Skeletal muscle satellite cell (primary cell): ENCODE measurements around the gene IL17RA.

Experiments
- H3K27me3 ChIP-seq: 2 replicates; pipeline ENCODE4 v1.7.0; 2013; ENCODE audit warnings: low read length; ENCODE audit not compliant: control insufficient read depth, insufficient read depth
- H3K36me3 ChIP-seq: 2 replicates; pipeline ENCODE4 v1.7.0; 2013; ENCODE audit warnings: mild to moderate bottlenecking, control low read depth, low read length; ENCODE audit not compliant: insufficient read depth
- H3K4me1 ChIP-seq: 2 replicates; pipeline ENCODE4 v1.7.0; 2013; ENCODE audit warnings: low read length; ENCODE audit not compliant: control insufficient read depth, insufficient read depth
- H3K4me2 ChIP-seq: 2 replicates; pipeline ENCODE4 v1.7.0; 2013; ENCODE audit warnings: mild to moderate bottlenecking, low read length
- H3K4me3 ChIP-seq: 2 replicates; pipeline ENCODE4 v1.7.0; 2013; ENCODE audit warnings: low read length
- H3K9ac ChIP-seq: 2 replicates; pipeline ENCODE4 v1.7.0; 2013; ENCODE audit warnings: mild to moderate bottlenecking, low read depth, low read length, moderate library complexity
- H3K9me3 ChIP-seq: replicated peaks from 2 replicates; pipeline ENCODE4 v1.7.0; 2013; ENCODE audit warnings: mild to moderate bottlenecking, control low read depth, low read length

IL17RA gene

GRCh38 chr22:17101475-17102296, 16.9 kb downstream of the IL17RA start:
- H3K27me3 ChIP-seq = no peaks in the 10 kb centered on the region
- H3K36me3 ChIP-seq = peaks cover 71% of the 10 kb centered on the region
- peaks cover 3% of the 10 kb centered on the region for H3K4me1 ChIP-seq

GRCh38 chr22:17102297-17102667, 17.5 kb downstream of the IL17RA start:
- H3K4me1 ChIP-seq = peaks cover 3% of the 10 kb centered on the region
- H3K4me3 ChIP-seq = no peak overlapping the region
- H3K9ac ChIP-seq = no peak overlapping the region
- no peaks in the 10 kb centered on the region for H3K9me3 ChIP-seq
- H3K36me3 ChIP-seq = peaks cover 76% of the 10 kb centered on the region
- no peaks in the 10 kb centered on the region for H3K27me3 ChIP-seq
- no peak overlapping the region for H3K4me2 ChIP-seq

More at GRCh38 chr22:17101475-17102296, 16.9 kb downstream of the IL17RA start:
- H3K9ac ChIP-seq = no peak overlapping the region
- H3K9me3 ChIP-seq = no peaks in the 10 kb centered on the region
- H3K4me3 ChIP-seq = no peak overlapping the region
- no peak overlapping the region for H3K4me2 ChIP-seq

- no peak overlapping the region for H3K4me2 ChIP-seq
- H3K27me3 ChIP-seq = no peaks in the 10 kb centered on the region
- no peak overlapping the region for H3K9ac ChIP-seq
- H3K9me3 ChIP-seq = no peaks in the 10 kb centered on the region
- H3K4me1 ChIP-seq = peaks cover 3% of the 10 kb centered on the region
- H3K36me3 ChIP-seq = peaks cover 69% of the 10 kb centered on the region
- no peak overlapping the region for H3K4me3 ChIP-seq
Observed at GRCh38 chr22:17103351-17103750, 18.6 kb downstream of the IL17RA start.

- H3K9me3 ChIP-seq = no peaks in the 10 kb centered on the region
- no peak overlapping the region for H3K4me3 ChIP-seq
- peaks cover 60% of the 10 kb centered on the region for H3K36me3 ChIP-seq
- no peak overlapping the region for H3K9ac ChIP-seq
- H3K4me2 ChIP-seq = no peak overlapping the region
- H3K27me3 ChIP-seq = no peaks in the 10 kb centered on the region
- peaks cover 3% of the 10 kb centered on the region for H3K4me1 ChIP-seq
Observed at GRCh38 chr22:17104336-17104935, 19.6 kb downstream of the IL17RA start.

- H3K4me1 ChIP-seq = peaks cover 3% of the 10 kb centered on the region
- no peak overlapping the region for H3K9ac ChIP-seq
- peaks cover 54% of the 10 kb centered on the region for H3K36me3 ChIP-seq
- H3K27me3 ChIP-seq = no peaks in the 10 kb centered on the region
- no peak overlapping the region for H3K4me2 ChIP-seq
- H3K4me3 ChIP-seq = no peak overlapping the region
- no peaks in the 10 kb centered on the region for H3K9me3 ChIP-seq
Observed at GRCh38 chr22:17105143-17106129, 20.6 kb downstream of the IL17RA start.

- H3K27me3 ChIP-seq = no peaks in the 10 kb centered on the region
- H3K9ac ChIP-seq = no peak overlapping the region
- peaks cover 3% of the 10 kb centered on the region for H3K4me1 ChIP-seq
- H3K9me3 ChIP-seq = no peaks in the 10 kb centered on the region
- no peak overlapping the region for H3K4me2 ChIP-seq
- no peak overlapping the region for H3K4me3 ChIP-seq
- peaks cover 45% of the 10 kb centered on the region for H3K36me3 ChIP-seq
Observed at GRCh38 chr22:17106161-17106784, 21.5 kb downstream of the IL17RA start.

- H3K36me3 ChIP-seq = peaks cover 38% of the 10 kb centered on the region
- H3K4me1 ChIP-seq = peaks cover 2% of the 10 kb centered on the region
Observed at GRCh38 chr22:17106785-17107546, 22.2 kb downstream of the IL17RA start.

GRCh38 chr22:17107547-17107810, 22.7 kb downstream of the IL17RA start:
- no peak overlapping the region for H3K4me2 ChIP-seq
- H3K4me1 ChIP-seq = no peaks in the 10 kb centered on the region
- no peak overlapping the region for H3K4me3 ChIP-seq
- no peaks in the 10 kb centered on the region for H3K9me3 ChIP-seq
- H3K36me3 ChIP-seq = peaks cover 35% of the 10 kb centered on the region
- H3K9ac ChIP-seq = no peak overlapping the region
- H3K27me3 ChIP-seq = no peaks in the 10 kb centered on the region

More at GRCh38 chr22:17106785-17107546, 22.2 kb downstream of the IL17RA start:
- H3K4me2 ChIP-seq = no peak overlapping the region
- H3K9ac ChIP-seq = no peak overlapping the region
- no peak overlapping the region for H3K4me3 ChIP-seq
- no peaks in the 10 kb centered on the region for H3K27me3 ChIP-seq
- H3K9me3 ChIP-seq = no peaks in the 10 kb centered on the region

GRCh38 chr22:17108256-17109112, 23.7 kb downstream of the IL17RA start:
- no peaks in the 10 kb centered on the region for H3K4me1 ChIP-seq
- H3K4me2 ChIP-seq = no peak overlapping the region
- no peaks in the 10 kb centered on the region for H3K9me3 ChIP-seq
- H3K4me3 ChIP-seq = no peak overlapping the region
- H3K9ac ChIP-seq = no peak overlapping the region
- peaks cover 29% of the 10 kb centered on the region for H3K36me3 ChIP-seq
- H3K27me3 ChIP-seq = no peaks in the 10 kb centered on the region
